ENCODE data around the gene TIA1. TPM values are rescaled to one million over a fixed set of nuclear protein-coding genes. Genes with fewer than 3 reads are reported as not detected.
"Not testable (repeated sequence)": the region's sequence is repeated elsewhere in the genome, so short reads cannot be mapped to it uniquely, and the experiment has no call there.

TIA1 gene
- polyA plus RNA-seq, 1 donor from 2014 or later = 1,297 TPM

DNA sequence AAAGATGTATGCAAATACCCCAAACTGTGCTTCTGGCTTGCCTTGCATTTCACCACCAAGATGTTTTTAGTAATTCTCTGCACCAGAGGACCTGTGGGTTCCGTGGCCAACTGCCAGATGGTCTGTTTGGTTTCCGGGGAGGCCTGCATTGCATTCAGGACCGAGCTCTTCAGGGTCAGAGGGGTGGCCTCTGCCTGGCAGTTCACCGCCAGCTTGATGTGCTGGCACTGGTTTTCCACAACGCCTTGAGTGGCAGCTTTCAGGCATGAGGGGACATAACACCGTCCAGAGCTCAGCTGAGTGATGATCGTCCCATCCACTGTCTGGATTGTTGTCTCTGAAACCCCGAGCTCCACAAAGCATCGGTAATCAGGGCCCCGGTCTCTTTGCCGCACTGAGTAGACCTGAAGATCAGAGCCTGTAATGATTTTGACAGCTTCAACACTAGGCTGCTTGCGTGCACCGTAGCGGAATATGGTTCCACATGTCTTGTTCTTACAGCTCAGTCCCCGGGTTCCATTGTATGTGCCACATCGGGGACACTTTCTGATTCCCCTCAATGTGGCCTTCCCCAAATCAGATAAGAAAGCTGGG lies 67.0 kb downstream of the TIA1 start:
- Histone ChIP-seq H3K27me3 (ENCODE audit: insufficient read depth, low read depth, low read length) (no peaks in the 10 kb centered on the region), H3K4me2 (ENCODE audit: low read length) (no peak overlapping the region), H3K9me3 (ENCODE audit: low read length) (no peaks in the 10 kb centered on the region), H2AFZ (ENCODE audit: low read depth, low read length) (no peak overlapping the region), H3K9ac (ENCODE audit: low read length) (no peak overlapping the region), H3F3A (ENCODE audit: insufficient read depth, low read length, poor library complexity, severe bottlenecking) (no peaks in the 10 kb centered on the region), H4K20me1 (ENCODE audit: insufficient read depth) (no peaks in the 10 kb centered on the region), H3K4me3 (ENCODE audit: low read length) (no peak overlapping the region), H3K9me2 (ENCODE audit: insufficient read depth, low read length) (no peaks in the 10 kb centered on the region), H3K27ac (ENCODE audit: low read length) (no peak overlapping the region), H3K79me2 (replicated peaks; ENCODE audit: insufficient read depth, low read length) (no peaks in the 10 kb centered on the region), H3K36me3 (ENCODE audit: insufficient read depth, low read length) (no peaks in the 10 kb centered on the region)
- TF ChIP-seq EP300 (conservative IDR thresholded peaks at IDR 0.05; ENCODE audit: poor library complexity, severe bottlenecking) (no peak), RAD21 (conservative IDR thresholded peaks at IDR 0.05) (no peak), MXI1 (conservative IDR thresholded peaks at IDR 0.05; ENCODE audit: poor library complexity, severe bottlenecking) (no peak), SMC3 (conservative IDR thresholded peaks at IDR 0.05; ENCODE audit: poor library complexity) (no peak)
- TF ChIP-seq, protein P1, sequence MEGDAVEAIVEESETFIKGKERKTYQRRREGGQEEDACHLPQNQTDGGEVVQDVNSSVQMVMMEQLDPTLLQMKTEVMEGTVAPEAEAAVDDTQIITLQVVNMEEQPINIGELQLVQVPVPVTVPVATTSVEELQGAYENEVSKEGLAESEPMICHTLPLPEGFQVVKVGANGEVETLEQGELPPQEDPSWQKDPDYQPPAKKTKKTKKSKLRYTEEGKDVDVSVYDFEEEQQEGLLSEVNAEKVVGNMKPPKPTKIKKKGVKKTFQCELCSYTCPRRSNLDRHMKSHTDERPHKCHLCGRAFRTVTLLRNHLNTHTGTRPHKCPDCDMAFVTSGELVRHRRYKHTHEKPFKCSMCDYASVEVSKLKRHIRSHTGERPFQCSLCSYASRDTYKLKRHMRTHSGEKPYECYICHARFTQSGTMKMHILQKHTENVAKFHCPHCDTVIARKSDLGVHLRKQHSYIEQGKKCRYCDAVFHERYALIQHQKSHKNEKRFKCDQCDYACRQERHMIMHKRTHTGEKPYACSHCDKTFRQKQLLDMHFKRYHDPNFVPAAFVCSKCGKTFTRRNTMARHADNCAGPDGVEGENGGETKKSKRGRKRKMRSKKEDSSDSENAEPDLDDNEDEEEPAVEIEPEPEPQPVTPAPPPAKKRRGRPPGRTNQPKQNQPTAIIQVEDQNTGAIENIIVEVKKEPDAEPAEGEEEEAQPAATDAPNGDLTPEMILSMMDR (IDR thresholded peaks at IDR 0.05; ENCODE audit: poor library complexity, severe bottlenecking) = no peak
- TF ChIP-seq, protein P2, sequence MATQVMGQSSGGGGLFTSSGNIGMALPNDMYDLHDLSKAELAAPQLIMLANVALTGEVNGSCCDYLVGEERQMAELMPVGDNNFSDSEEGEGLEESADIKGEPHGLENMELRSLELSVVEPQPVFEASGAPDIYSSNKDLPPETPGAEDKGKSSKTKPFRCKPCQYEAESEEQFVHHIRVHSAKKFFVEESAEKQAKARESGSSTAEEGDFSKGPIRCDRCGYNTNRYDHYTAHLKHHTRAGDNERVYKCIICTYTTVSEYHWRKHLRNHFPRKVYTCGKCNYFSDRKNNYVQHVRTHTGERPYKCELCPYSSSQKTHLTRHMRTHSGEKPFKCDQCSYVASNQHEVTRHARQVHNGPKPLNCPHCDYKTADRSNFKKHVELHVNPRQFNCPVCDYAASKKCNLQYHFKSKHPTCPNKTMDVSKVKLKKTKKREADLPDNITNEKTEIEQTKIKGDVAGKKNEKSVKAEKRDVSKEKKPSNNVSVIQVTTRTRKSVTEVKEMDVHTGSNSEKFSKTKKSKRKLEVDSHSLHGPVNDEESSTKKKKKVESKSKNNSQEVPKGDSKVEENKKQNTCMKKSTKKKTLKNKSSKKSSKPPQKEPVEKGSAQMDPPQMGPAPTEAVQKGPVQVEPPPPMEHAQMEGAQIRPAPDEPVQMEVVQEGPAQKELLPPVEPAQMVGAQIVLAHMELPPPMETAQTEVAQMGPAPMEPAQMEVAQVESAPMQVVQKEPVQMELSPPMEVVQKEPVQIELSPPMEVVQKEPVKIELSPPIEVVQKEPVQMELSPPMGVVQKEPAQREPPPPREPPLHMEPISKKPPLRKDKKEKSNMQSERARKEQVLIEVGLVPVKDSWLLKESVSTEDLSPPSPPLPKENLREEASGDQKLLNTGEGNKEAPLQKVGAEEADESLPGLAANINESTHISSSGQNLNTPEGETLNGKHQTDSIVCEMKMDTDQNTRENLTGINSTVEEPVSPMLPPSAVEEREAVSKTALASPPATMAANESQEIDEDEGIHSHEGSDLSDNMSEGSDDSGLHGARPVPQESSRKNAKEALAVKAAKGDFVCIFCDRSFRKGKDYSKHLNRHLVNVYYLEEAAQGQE (IDR thresholded peaks at IDR 0.05; ENCODE audit: borderline replicate concordance) = no peak

DNA sequence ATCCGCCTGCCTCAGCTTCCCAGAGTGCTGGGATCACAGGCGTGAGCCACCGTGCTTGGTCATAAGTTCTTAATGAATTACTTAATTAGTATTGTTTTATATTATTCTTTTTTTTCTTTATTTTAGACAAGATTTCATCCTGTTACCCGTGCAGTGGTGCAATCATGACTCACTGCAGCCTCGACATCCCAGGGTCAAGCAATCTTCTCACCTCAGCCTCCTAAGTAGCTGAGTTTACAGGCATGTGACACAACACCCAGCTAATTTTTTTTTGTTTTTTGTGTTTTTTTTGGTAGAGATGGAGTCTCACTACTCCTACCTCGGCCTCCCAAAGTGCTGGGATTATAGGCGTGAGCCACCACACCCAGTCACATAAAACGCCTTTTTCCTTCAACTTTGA lies 74.9 kb downstream of the TIA1 start:
- H3K79me2 ChIP-seq (replicated peaks; ENCODE audit: insufficient read depth, low read length) = no peaks in the 10 kb centered on the region
- H3K27ac ChIP-seq (ENCODE audit: low read length) = no peak overlapping the region
- no peak overlapping the region for H3K4me3 ChIP-seq (ENCODE audit: low read length)
- TF ChIP-seq RAD21 (conservative IDR thresholded peaks at IDR 0.05) (no peak), EZH2 (IDR thresholded peaks at IDR 0.05; ENCODE audit: borderline replicate concordance, insufficient read depth, low read length, poor library complexity, severe bottlenecking) (no peak), POLR2AphosphoS5 (IDR thresholded peaks at IDR 0.05) (no peak), EP300 (conservative IDR thresholded peaks at IDR 0.05; ENCODE audit: poor library complexity, severe bottlenecking) (no peak), MXI1 (conservative IDR thresholded peaks at IDR 0.05; ENCODE audit: poor library complexity, severe bottlenecking) (no peak)
- TF ChIP-seq, protein P2 (IDR thresholded peaks at IDR 0.05; ENCODE audit: borderline replicate concordance) = no peak
- H3K9me2 ChIP-seq (ENCODE audit: insufficient read depth, low read length) = no peaks in the 10 kb centered on the region
- peaks cover 5% of the 10 kb centered on the region for H3K36me3 ChIP-seq (ENCODE audit: insufficient read depth, low read length)
- H2AFZ ChIP-seq (ENCODE audit: low read depth, low read length) = no peak overlapping the region
- no peaks in the 10 kb centered on the region for H3K9me3 ChIP-seq (ENCODE audit: low read length)
- no peaks in the 10 kb centered on the region for H3K27me3 ChIP-seq (ENCODE audit: insufficient read depth, low read depth, low read length)
- H3F3A ChIP-seq (ENCODE audit: insufficient read depth, low read length, poor library complexity, severe bottlenecking) = no peaks in the 10 kb centered on the region
- H4K20me1 ChIP-seq (ENCODE audit: insufficient read depth) = no peaks in the 10 kb centered on the region
- no peak overlapping the region for H3K9ac ChIP-seq (ENCODE audit: low read length)
- no peak overlapping the region for H3K4me2 ChIP-seq (ENCODE audit: low read length)

DNA sequence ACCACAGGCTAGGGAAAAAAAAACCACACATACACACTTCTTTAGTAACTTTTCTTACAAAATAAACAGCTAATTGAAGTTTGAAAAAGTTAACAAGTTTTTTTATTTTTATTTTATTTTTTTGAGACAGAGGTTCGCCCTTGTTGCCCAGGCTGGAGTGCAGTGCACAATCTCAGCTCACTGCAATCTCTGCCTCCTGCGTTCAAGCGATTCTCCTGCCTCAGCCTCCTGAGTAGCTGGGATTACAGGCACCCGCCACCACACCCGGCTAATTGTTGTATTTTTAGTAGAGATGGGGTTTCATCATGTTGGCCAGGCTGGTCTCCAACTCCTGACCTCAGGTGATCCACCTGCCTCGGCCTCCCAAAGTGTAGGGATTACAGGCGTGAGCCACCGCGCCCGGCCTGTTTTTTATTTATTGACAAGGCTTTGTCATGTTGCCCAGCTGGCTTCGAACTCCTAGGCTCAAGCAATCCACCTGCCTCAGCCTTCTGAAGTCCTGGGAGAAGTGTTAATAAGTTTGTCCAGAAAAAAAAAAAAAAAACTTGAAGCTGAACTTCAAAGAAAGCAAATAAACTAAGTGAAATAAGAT lies 78.7 kb downstream of the TIA1 start:
- H2AFZ ChIP-seq (ENCODE audit: low read depth, low read length); H3K9me2 ChIP-seq (ENCODE audit: insufficient read depth, low read length); H3K4me2 ChIP-seq (ENCODE audit: low read length); H3K27me3 ChIP-seq (ENCODE audit: insufficient read depth, low read depth, low read length); H3K4me3 ChIP-seq (ENCODE audit: low read length); H3F3A ChIP-seq (ENCODE audit: insufficient read depth, low read length, poor library complexity, severe bottlenecking); H3K27ac ChIP-seq (ENCODE audit: low read length); H4K20me1 ChIP-seq (ENCODE audit: insufficient read depth); H3K9ac ChIP-seq (ENCODE audit: low read length); H3K79me2 ChIP-seq (replicated peaks; ENCODE audit: insufficient read depth, low read length); H3K36me3 ChIP-seq (ENCODE audit: insufficient read depth, low read length); H3K9me3 ChIP-seq (ENCODE audit: low read length): not testable (repeated sequence)
